Head of caudate nucleus (tissue), 42 donors: ENCODE data around the gene RUBCN.
"Not testable (repeated sequence)": the region's sequence is repeated elsewhere in the genome, so short reads cannot be mapped to it uniquely, and the experiment has no call there.

Experiments used
- DNase-seq, 42 donors: peaks; one replicate each; pipeline versions ENCODE4 v3.0.0 to v3.0.0-alpha.2; 2020 to 2021; ENCODE audit warnings: mixed read lengths in 7 of 42
- intact Hi-C: fragments of 100-400 bp; cut with DNase I; formaldehyde crosslinking; loops from one replicate; pipeline ENCODE4 v1.15.0; 2022

Gene RUBCN

GRCh38 chr3:197631989-197632388 lies 104.7 kb downstream of the RUBCN start:
- intact Hi-C loops: not testable (repeated sequence)
- DNase-seq: peak in 4 of 42 donors; percentile 17 to 51 (median 38)

- DNase-seq, intact Hi-C loops: not testable (repeated sequence)
These were observed 105.9 kb downstream of the RUBCN start for GRCh38 chr3:197630766-197631165.

- DNase-seq, intact Hi-C loops: not testable (repeated sequence)
These were observed 107.4 kb downstream of the RUBCN start for GRCh38 chr3:197629286-197629685.

GRCh38 chr3:197627772-197628523 lies 108.8 kb downstream of the RUBCN start:
- intact Hi-C loops: not testable (repeated sequence)
- DNase-seq: peak; percentile 17 to 94 (median 84)

GRCh38 chr3:197627158-197627771 lies 109.4 kb downstream of the RUBCN start:
- DNase-seq, intact Hi-C loops: not testable (repeated sequence)

- DNase-seq, intact Hi-C loops: not testable (repeated sequence)
These were observed 110.1 kb downstream of the RUBCN start for GRCh38 chr3:197626404-197627157.

- DNase-seq, intact Hi-C loops: not testable (repeated sequence)
These were observed 115.2 kb downstream of the RUBCN start for GRCh38 chr3:197621478-197621877.
